ENCODE measurements around the gene PDE8A. TPM values are rescaled to one million over a fixed set of nuclear protein-coding genes. Genes with fewer than 3 reads are reported as not detected.
A peak's percentile ranks its signal among the peaks of the same experiment; 100 is the strongest.

Gene PDE8A
- total and polyA plus RNA-seq, 10 of the 15 experiments (the other 5 are each of a cell fraction or from before 2014, with no cell fraction given), result 6.7 to 69.2 (median 27.2) TPM

DNA sequence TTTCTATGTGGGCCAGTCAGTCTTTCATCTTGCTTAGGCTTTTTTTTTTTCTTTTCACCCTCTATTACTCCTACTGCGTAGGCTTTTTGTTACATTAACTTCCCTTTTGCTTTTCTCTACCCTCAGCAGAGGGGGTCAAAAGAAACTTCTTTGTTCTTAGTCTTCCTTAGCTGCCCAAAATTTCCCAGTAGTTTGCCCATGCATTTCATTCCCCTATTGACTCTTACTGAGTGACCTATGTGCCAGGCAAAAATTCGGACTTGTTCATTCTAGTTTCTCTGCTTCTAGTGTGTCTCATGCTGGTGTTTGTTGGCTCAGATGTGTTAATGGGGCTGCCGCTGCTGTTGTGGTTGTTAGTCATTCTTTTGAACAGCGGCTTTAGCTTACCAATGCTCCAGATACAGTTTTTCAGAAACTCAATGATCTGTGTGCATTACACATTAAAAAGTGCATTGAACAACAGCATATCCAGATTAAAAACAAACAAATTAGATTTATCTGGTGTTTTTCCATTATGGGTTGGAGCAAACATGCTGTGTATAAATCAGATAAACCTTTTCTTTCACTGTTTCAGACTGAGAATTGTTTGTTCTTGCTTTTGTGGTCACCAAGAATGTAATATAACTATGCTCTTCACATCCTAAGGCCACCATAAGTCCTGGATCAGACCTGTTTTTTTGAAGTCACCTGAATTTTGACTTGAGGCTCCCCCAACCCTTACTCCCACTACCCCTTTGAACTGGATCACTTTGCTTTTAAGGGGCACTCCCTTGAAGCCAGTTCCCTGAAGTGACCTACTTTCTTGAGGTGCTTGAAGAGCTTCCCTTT is 43.1 kb downstream of the PDE8A start:
- no peak for DNase-seq (ENCODE audit: low read depth, low spot score)
- intact Hi-C loops (cut with micrococcal nuclease; ENCODE audit: unreplicated experiment), result loop anchor here (2.0 kb wide), 1 partner anchor 42 kb away; no protein-coding TSS in a partner anchor
- no TSS peak for BruUV-seq (replicated peaks)
- TF ChIP-seq RAD51 (IDR thresholded peaks at IDR 0.05) (no peak), ATF7 (IDR thresholded peaks at IDR 0.05; ENCODE audit: low read depth) (peak; percentile 47; the same call in 1 of the 2 replicates), MXI1 (IDR thresholded peaks at IDR 0.05; ENCODE audit: low read depth, low read length) (no peak), SRF (IDR thresholded peaks at IDR 0.05; ENCODE audit: low read depth in 2 of 2, low read length in 2 of 2) (no peak), IKZF2 (IDR thresholded peaks at IDR 0.05) (peak; percentile 48 to 63; a peak in 2 of 4 replicates), BCL3 (IDR thresholded peaks at IDR 0.05; ENCODE audit: borderline replicate concordance, insufficient read depth, low read depth, low read length, poor library complexity, severe bottlenecking) (peak; percentile 64), YBX1 (IDR thresholded peaks at IDR 0.05) (no peak), CREB1 (IDR thresholded peaks at IDR 0.05; ENCODE audit: low read depth) (no peak), JUND (IDR thresholded peaks at IDR 0.05; ENCODE audit: low read depth, low read length) (no peak), MTA2 (IDR thresholded peaks at IDR 0.05; ENCODE audit: low read depth) (peak; percentile 39; the same call in 1 of the 2 replicates), IKZF1 (conservative IDR thresholded peaks at IDR 0.05) (peak; percentile 40; the same call in 1 of the 2 replicates), ZNF24 (IDR thresholded peaks at IDR 0.05) (no peak), SUZ12 (IDR thresholded peaks at IDR 0.05; ENCODE audit: unreplicated experiment) (no peak), RFX5 (IDR thresholded peaks at IDR 0.05; ENCODE audit: low read depth, low read length) (no peak), ZNF622 (IDR thresholded peaks at IDR 0.05) (no peak)
- TF ChIP-seq, protein P1, sequence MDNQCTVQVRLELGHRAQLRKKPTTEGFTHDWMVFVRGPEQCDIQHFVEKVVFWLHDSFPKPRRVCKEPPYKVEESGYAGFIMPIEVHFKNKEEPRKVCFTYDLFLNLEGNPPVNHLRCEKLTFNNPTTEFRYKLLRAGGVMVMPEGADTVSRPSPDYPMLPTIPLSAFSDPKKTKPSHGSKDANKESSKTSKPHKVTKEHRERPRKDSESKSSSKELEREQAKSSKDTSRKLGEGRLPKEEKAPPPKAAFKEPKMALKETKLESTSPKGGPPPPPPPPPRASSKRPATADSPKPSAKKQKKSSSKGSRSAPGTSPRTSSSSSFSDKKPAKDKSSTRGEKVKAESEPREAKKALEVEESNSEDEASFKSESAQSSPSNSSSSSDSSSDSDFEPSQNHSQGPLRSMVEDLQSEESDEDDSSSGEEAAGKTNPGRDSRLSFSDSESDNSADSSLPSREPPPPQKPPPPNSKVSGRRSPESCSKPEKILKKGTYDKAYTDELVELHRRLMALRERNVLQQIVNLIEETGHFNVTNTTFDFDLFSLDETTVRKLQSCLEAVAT (IDR thresholded peaks at IDR 0.05), result peak; percentile 64; the same call in 1 of the 2 replicates
- TF ChIP-seq, protein P2, sequence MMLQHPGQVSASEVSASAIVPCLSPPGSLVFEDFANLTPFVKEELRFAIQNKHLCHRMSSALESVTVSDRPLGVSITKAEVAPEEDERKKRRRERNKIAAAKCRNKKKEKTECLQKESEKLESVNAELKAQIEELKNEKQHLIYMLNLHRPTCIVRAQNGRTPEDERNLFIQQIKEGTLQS (IDR thresholded peaks at IDR 0.05; ENCODE audit: borderline replicate concordance, extremely low read depth, low read depth, low read length), result no peak
- TF ChIP-seq, protein P3, sequence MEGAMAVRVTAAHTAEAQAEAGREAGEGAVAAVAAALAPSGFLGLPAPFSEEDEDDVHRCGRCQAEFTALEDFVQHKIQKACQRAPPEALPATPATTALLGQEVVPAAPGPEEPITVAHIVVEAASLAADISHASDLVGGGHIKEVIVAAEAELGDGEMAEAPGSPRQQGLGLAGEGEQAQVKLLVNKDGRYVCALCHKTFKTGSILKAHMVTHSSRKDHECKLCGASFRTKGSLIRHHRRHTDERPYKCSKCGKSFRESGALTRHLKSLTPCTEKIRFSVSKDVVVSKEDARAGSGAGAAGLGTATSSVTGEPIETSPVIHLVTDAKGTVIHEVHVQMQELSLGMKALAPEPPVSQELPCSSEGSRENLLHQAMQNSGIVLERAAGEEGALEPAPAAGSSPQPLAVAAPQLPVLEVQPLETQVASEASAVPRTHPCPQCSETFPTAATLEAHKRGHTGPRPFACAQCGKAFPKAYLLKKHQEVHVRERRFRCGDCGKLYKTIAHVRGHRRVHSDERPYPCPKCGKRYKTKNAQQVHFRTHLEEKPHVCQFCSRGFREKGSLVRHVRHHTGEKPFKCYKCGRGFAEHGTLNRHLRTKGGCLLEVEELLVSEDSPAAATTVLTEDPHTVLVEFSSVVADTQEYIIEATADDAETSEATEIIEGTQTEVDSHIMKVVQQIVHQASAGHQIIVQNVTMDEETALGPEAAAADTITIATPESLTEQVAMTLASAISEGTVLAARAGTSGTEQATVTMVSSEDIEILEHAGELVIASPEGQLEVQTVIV (IDR thresholded peaks at IDR 0.05; ENCODE audit: borderline replicate concordance, partially characterized antibody), result no peak

More for the DNA sequence above, 43.1 kb downstream of the PDE8A start:
- POLR2A ChIA-PET, result interaction anchor here (0.7 to 2.3 kb wide), 7 partner anchors 13 to 309 kb away, joined by 3 to 12 read pairs (median 4); partner anchors contain the start of gene SEC11A
- no peak overlapping the region for H3K4me3 ChIP-seq
- FAIRE-seq (no peak), ATAC-seq (peak; percentile 79)
- H3K79me2 ChIP-seq (ENCODE audit: control insufficient read depth, insufficient read depth, low read length), result peaks cover 65% of the 10 kb centered on the region
- in situ Hi-C loops (cut with MboI), result no loop called here
- H3K9ac ChIP-seq (ENCODE audit: control insufficient read depth, insufficient read depth, low read length), result no peak overlapping the region
- CTCF ChIA-PET, result interaction anchor here (0.8 to 2.2 kb wide), 5 partner anchors 9 to 290 kb away, joined by 3 to 7 read pairs (median 4); no protein-coding TSS in a partner anchor
- WGBS (ENCODE audit: insufficient coverage, insufficient replicate concordance, low lambda C conversion rate, missing lambda C conversion rate), result 46% methylated on average over 4 of the region's 4 CpGs
- peak overlapping the region; percentile 76 for H3K27ac ChIP-seq (ENCODE audit: control insufficient read depth, insufficient read depth)
- H2AFZ ChIP-seq (ENCODE audit: control insufficient read depth, low read depth, low read length), result no peak overlapping the region
- H3K36me3 ChIP-seq (ENCODE audit: control insufficient read depth in 2 of 2, insufficient read depth in 2 of 2, low read length in 1 of 2), result no peaks in the 10 kb centered on the region
- H4K20me1 ChIP-seq (ENCODE audit: control insufficient read depth, insufficient read depth), result no peaks in the 10 kb centered on the region
- H3K4me2 ChIP-seq (ENCODE audit: control insufficient read depth, insufficient read depth), result peak overlapping the region; percentile 56
- H3K27me3 ChIP-seq (replicated peaks in 1 of 2; ENCODE audit: control insufficient read depth in 2 of 2, insufficient read depth in 2 of 2, low read length in 1 of 2), result no peaks in the 10 kb centered on the region
- SMC1A ChIA-PET (ENCODE audit: uncharacterized antibody, unreplicated experiment), result interaction anchor here (0.7 to 2.1 kb wide), 12 partner anchors 9 to 45 kb away, joined by 3 to 12 read pairs (median 4); no protein-coding TSS in a partner anchor
- peaks cover 37% of the 10 kb centered on the region for H3K4me1 ChIP-seq (ENCODE audit: control insufficient read depth, insufficient read depth, low read length)
- no peaks in the 10 kb centered on the region for H3K9me3 ChIP-seq (replicated peaks; ENCODE audit: control insufficient read depth, insufficient read depth, low read length)
- RAD21 ChIA-PET (ENCODE audit: unreplicated experiment), result interaction anchor here (0.5 to 4.6 kb wide), 8 partner anchors 12 to 44 kb away, joined by 3 to 21 read pairs (median 5); partner anchors contain the start of gene PDE8A
